ENCODE data around the gene TFEB. TPM values are rescaled to one million over a fixed set of nuclear protein-coding genes. Genes with fewer than 3 reads are reported as not detected.
A peak's percentile ranks its signal among the peaks of the same experiment; 100 is the strongest.

TFEB gene
- total RNA-seq, 4 donors from 2014 or later: 23.0 to 39.0 (median 34.9) TPM

- intact Hi-C loops (cut with DNase I): no loop called here
- peaks cover 54 to 80% of the 10 kb centered on the region in 2 donors for H3K4me1 ChIP-seq
- peak in 1 of 2 donors; percentile 14 for TF ChIP-seq POLR2A (IDR thresholded peaks at IDR 0.05)
- TF ChIP-seq CTCF (IDR thresholded peaks at IDR 0.05): no peak
- H3K9me3 ChIP-seq: no peaks in the 10 kb centered on the region
- H3K27me3 ChIP-seq: no peaks in the 10 kb centered on the region
- peak; percentile 53 to 56 for DNase-seq
- peak overlapping the region; percentile 35 to 55 (median 47) for H3K27ac ChIP-seq
- WGBS, 2 donors: 76 to 77% methylated on average over 17 to 19 of the region's 19 CpGs
- H3K36me3 ChIP-seq: no peaks in the 10 kb centered on the region
- no peak overlapping the region for H3K4me3 ChIP-seq (replicated peaks in 1 of 3)
Measured at GRCh38 chr6:41728073-41728936, 7.1 kb downstream of the TFEB start.

GRCh38 chr6:41727705-41728072 lies 7.7 kb downstream of the TFEB start:
- Histone ChIP-seq H3K4me3 (replicated peaks in 1 of 3) (no peak overlapping the region), H3K27ac (peak overlapping the region in 2 of 3 donors; percentile 47 to 55), H3K27me3 (no peaks in the 10 kb centered on the region), H3K4me1 (peaks cover 48 to 80% of the 10 kb centered on the region in 2 donors), H3K36me3 (no peaks in the 10 kb centered on the region), H3K9me3 (no peaks in the 10 kb centered on the region)
- 79 to 100% methylated on average over 2 to 3 of the region's 3 CpGs for WGBS, 2 donors
- intact Hi-C loops (cut with DNase I): no loop called here
- DNase-seq: no peak
- TF ChIP-seq CTCF (IDR thresholded peaks at IDR 0.05) (no peak), POLR2A (IDR thresholded peaks at IDR 0.05) (no peak)

- TF ChIP-seq POLR2A (IDR thresholded peaks at IDR 0.05) (no peak), CTCF (IDR thresholded peaks at IDR 0.05) (no peak)
- 81 to 84% methylated on average over 7 of the region's 7 CpGs for WGBS, 2 donors
- DNase-seq: no peak
- no peaks in the 10 kb centered on the region for H3K27me3 ChIP-seq
- H3K9me3 ChIP-seq: no peaks in the 10 kb centered on the region
- no peaks in the 10 kb centered on the region for H3K36me3 ChIP-seq
- intact Hi-C loops (cut with DNase I): no loop called here
- H3K27ac ChIP-seq: no peak overlapping the region
- no peak overlapping the region for H3K4me3 ChIP-seq (replicated peaks in 1 of 3)
- H3K4me1 ChIP-seq: peaks cover 41 to 80% of the 10 kb centered on the region in 2 donors
Measured at GRCh38 chr6:41726876-41727275, 8.5 kb downstream of the TFEB start.

- no peak for DNase-seq
- Histone ChIP-seq H3K9me3 (no peaks in the 10 kb centered on the region), H3K4me3 (replicated peaks in 1 of 3) (no peak overlapping the region), H3K27ac (no peak overlapping the region), H3K4me1 (peaks cover 29 to 70% of the 10 kb centered on the region in 2 donors), H3K27me3 (no peaks in the 10 kb centered on the region), H3K36me3 (no peaks in the 10 kb centered on the region)
- 78 to 87% methylated on average over 10 to 13 of the region's 13 CpGs for WGBS, 2 donors
- intact Hi-C loops (cut with DNase I): no loop called here
- TF ChIP-seq POLR2A (IDR thresholded peaks at IDR 0.05): no peak
- no peak for TF ChIP-seq CTCF (IDR thresholded peaks at IDR 0.05)
Measured at GRCh38 chr6:41724586-41725501, 10.6 kb downstream of the TFEB start.

Measured in thyroid gland (tissue), 4 donors.